ENCODE measurements around the gene ALLC. TPM values are rescaled to one million over a fixed set of nuclear protein-coding genes. Genes with fewer than 3 reads are reported as not detected.

Gene ALLC
- total RNA-seq, 1 donor = under 0.01 TPM

- H3K4me3 ChIP-seq (ENCODE audit: low read depth, low read length) = no peak overlapping the region
- peak; percentile 20 for DNase-seq (ENCODE audit: low read depth)
- TF ChIP-seq CTCF (IDR thresholded peaks at IDR 0.05; ENCODE audit: insufficient read depth, low read depth, low read length) = peak; percentile 53
Measured at GRCh38 chr2:3692375-3692774, 34.4 kb downstream of the ALLC start.

- H3K4me3 ChIP-seq (ENCODE audit: low read depth, low read length) = no peak overlapping the region
- DNase-seq (ENCODE audit: low read depth) = no peak
- TF ChIP-seq CTCF (IDR thresholded peaks at IDR 0.05; ENCODE audit: insufficient read depth, low read depth, low read length) = no peak
Measured at GRCh38 chr2:3696545-3696944, 38.5 kb downstream of the ALLC start.

- DNase-seq (ENCODE audit: low read depth) = no peak
- no peak overlapping the region for H3K4me3 ChIP-seq (ENCODE audit: low read depth, low read length)
- TF ChIP-seq CTCF (IDR thresholded peaks at IDR 0.05; ENCODE audit: insufficient read depth, low read depth, low read length) = no peak
Measured at GRCh38 chr2:3701071-3701470, 43.1 kb downstream of the ALLC start.

- no peak for TF ChIP-seq CTCF (IDR thresholded peaks at IDR 0.05; ENCODE audit: insufficient read depth, low read depth, low read length)
- DNase-seq (ENCODE audit: low read depth) = no peak
- no peak within 1 kb of the TSS for H3K4me3 ChIP-seq (ENCODE audit: low read depth, low read length)
Measured at GRCh38 chr2:3703236-3703756, 45.3 kb downstream of the ALLC start, which contains the start of gene DCDC2C. TSS of gene DCDC2C (plus strand) at chr2:3703575. CDS start at chr2:3703752, 177 bp downstream.

GRCh38 chr2:3703757-3704355 is 45.9 kb downstream of the ALLC start:
- no peak overlapping the region for H3K4me3 ChIP-seq (ENCODE audit: low read depth, low read length)
- no peak for TF ChIP-seq CTCF (IDR thresholded peaks at IDR 0.05; ENCODE audit: insufficient read depth, low read depth, low read length)
- DNase-seq (ENCODE audit: low read depth) = no peak

GRCh38 chr2:3704692-3705091 is 46.7 kb downstream of the ALLC start:
- no peak overlapping the region for H3K4me3 ChIP-seq (ENCODE audit: low read depth, low read length)
- DNase-seq (ENCODE audit: low read depth) = no peak
- TF ChIP-seq CTCF (IDR thresholded peaks at IDR 0.05; ENCODE audit: insufficient read depth, low read depth, low read length) = no peak

- DNase-seq (ENCODE audit: low read depth) = no peak
- TF ChIP-seq CTCF (IDR thresholded peaks at IDR 0.05; ENCODE audit: insufficient read depth, low read depth, low read length) = no peak
- no peak overlapping the region for H3K4me3 ChIP-seq (ENCODE audit: low read depth, low read length)
Measured at GRCh38 chr2:3705782-3706181, 47.8 kb downstream of the ALLC start.
